Naive B cell (primary cell): Measurements from ENCODE around the gene GLO1. TPM values are rescaled to one million over a fixed set of nuclear protein-coding genes. Genes with fewer than 3 reads are reported as not detected.
"Not testable (repeated sequence)": the region's sequence is repeated elsewhere in the genome, so short reads cannot be mapped to it uniquely, and the experiment has no call there.

Experiments
- ATAC-seq, 2 donors: fragments of 150-1000 bp; cut with Tn5 transposase; 2 replicates each; pipeline ENCODE4 v1.10.0; 2021; ENCODE audit warnings: low read depth in 2 of 2, mild to moderate bottlenecking in 2 of 2, moderate library complexity in 2 of 2
- DNase-seq: peaks from one replicate; pipeline ENCODE4 v3.0.0; 2022
- H3K27ac Mint-ChIP-seq, 6 donors: one replicate each; pipeline ENCODE4 v1.8.0; 2020 to 2022; ENCODE audit warnings: mild to moderate bottlenecking in 6 of 6, mixed read lengths in 6 of 6, moderate library complexity in 5 of 6, inconsistent platforms in 2 of 6
- H3K27me3 Mint-ChIP-seq, 3 donors: one replicate each; pipeline ENCODE4 v1.8.0; 2021 to 2022; ENCODE audit warnings: mixed read lengths in 3 of 3, mild to moderate bottlenecking in 1 of 3
- H3K36me3 Mint-ChIP-seq, 2 donors: one replicate each; pipeline ENCODE4 v1.8.0; 2020 to 2022; ENCODE audit warnings: mixed read lengths in 2 of 2, inconsistent platforms in 1 of 2, mild to moderate bottlenecking in 1 of 2
- H3K4me1 Mint-ChIP-seq, 3 donors: one replicate each; pipeline ENCODE4 v1.8.0; 2020 to 2022; ENCODE audit warnings: mixed read lengths in 3 of 3, inconsistent platforms in 1 of 3, mild to moderate bottlenecking in 1 of 3, moderate library complexity in 1 of 3
- H3K4me3 Mint-ChIP-seq, 8 donors: one replicate each; pipeline ENCODE4 v1.8.0; 2020 to 2022; ENCODE audit warnings: mild to moderate bottlenecking in 8 of 8, mixed read lengths in 8 of 8, moderate library complexity in 8 of 8, inconsistent platforms in 2 of 8
- H3K9me3 Mint-ChIP-seq, 7 donors: one replicate each; pipeline ENCODE4 v1.8.0; 2020 to 2022; ENCODE audit warnings: mixed read lengths in 7 of 7, mild to moderate bottlenecking in 5 of 7, inconsistent platforms in 2 of 7, moderate library complexity in 1 of 7
- polyA plus RNA-seq, 6 donors: library from polyadenylated mRNA; unstranded; fragments of 300-500 nt; fragmentation: Illumina TruSeq; gene quantifications; one replicate each; pipeline ENCODE4 v1.2.3, GENCODE V29; 2021; ENCODE audit warnings: low read depth in 6 of 6

The GLO1 gene
- polyA plus RNA-seq, 6 donors from 2014 or later: 177 to 363 (median 237) TPM

DNA sequence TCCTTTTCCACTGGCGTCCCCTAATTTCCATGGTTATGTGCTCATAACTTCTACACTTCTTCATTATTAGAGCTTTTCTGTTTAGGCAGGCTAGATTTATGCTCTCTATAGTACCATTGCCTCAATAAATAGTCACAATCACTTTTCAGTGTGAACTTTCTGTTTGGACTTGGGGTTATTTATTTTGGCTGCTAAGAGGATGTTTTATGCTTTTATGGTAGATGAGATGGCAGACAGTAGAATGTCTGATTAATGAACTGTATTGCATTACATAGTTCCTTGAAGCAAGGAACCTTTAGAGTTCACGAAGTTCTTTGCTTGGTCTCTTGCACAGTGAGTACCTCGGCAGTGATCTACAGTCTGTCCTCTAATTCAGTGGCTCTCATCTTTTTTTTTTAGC is 19.1 kb upstream of the GLO1 start:
- ATAC-seq: no peak
- no peak overlapping the region for H3K4me3 Mint-ChIP-seq
- peaks cover 29 to 48% (median 30%) of the 10 kb centered on the region in 3 donors for H3K27me3 Mint-ChIP-seq
- H3K27ac Mint-ChIP-seq: peak overlapping the region in 1 of 6 donors; percentile 29
- DNase-seq: no peak
- no peaks in the 10 kb centered on the region for H3K4me1 Mint-ChIP-seq
- peaks cover 4 to 21% (median 10%) of the 10 kb centered on the region in 7 donors for H3K9me3 Mint-ChIP-seq
- peaks cover 6 to 10% of the 10 kb centered on the region in 2 donors for H3K36me3 Mint-ChIP-seq

DNA sequence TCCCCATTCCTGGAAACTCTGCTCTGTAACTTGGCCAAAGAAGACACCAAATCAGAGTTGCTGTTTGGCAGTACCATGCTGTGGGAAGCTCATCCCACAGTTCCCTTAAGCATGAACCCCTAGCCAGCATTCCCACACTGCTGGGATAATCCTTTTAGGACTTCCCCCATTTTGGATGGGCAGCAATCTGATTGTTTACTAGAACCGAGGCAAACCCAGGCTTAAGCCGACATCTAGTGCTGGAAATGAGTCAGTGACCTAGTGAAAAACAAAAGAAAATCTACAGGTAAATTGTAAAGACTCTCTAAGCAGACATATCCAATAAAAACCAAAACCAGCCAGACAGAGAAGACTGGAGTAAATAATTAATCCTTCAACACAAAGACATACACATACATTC is 17.4 kb upstream of the GLO1 start:
- peaks cover 4 to 21% (median 11%) of the 10 kb centered on the region in 7 donors for H3K9me3 Mint-ChIP-seq
- peaks cover 6 to 10% of the 10 kb centered on the region in 2 donors for H3K36me3 Mint-ChIP-seq
- ATAC-seq (no peak), DNase-seq (no peak)
- no peak overlapping the region for H3K27ac Mint-ChIP-seq
- peaks cover 37 to 53% (median 41%) of the 10 kb centered on the region in 3 donors for H3K27me3 Mint-ChIP-seq
- H3K4me1 Mint-ChIP-seq: peaks cover 0 to 4% (median 0%) of the 10 kb centered on the region in 3 donors
- no peak overlapping the region for H3K4me3 Mint-ChIP-seq

DNA sequence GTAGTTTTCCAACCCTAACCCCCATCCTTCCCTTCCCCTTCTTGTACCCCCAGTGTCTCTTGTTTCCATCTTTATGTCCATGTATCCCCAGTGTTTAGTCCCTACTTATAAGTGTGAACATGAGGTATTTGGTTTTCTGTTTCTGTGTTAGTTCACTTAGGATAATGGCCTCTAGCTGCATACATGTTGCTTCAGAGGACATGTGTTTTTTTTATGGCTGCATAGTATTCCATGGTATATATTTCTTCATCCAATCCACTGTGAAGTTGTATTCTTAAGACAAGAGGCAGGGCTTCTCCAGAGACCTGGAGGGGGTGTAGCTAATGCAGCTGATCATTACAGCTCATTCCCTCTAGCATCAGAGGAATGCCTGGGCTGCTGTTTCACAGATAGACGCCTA is 16.4 kb upstream of the GLO1 start:
- H3K27me3 Mint-ChIP-seq: peaks cover 41 to 57% (median 46%) of the 10 kb centered on the region in 3 donors

DNA sequence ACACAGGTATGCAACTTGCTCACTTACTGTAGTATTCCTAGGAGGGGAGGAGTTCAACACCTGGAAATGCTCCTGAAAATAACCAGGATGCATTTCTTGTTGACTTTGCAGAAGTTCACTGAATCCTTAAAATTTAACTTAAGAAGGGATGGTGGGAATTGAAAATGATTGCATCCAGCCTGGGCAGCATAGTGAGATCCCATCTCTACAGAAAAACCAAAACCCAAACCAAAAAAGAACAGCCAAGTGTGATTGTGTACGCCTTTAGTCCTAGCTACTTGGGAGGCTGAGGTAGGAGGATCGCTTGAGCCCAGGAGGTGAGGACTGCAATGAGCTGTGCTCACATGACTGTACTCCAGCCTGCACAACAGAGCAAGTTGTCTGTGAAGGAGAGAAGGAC is 13.9 kb upstream of the GLO1 start:
- Mint-ChIP-seq H3K4me1 (peaks cover 6 to 18% (median 15%) of the 10 kb centered on the region in 3 donors), H3K36me3 (peaks cover 6 to 10% of the 10 kb centered on the region in 2 donors), H3K27me3 (peaks cover 54 to 68% (median 59%) of the 10 kb centered on the region in 3 donors), H3K9me3 (peaks cover 4 to 20% (median 11%) of the 10 kb centered on the region in 7 donors), H3K27ac (no peak overlapping the region), H3K4me3 (peak overlapping the region in 1 of 8 donors; percentile 65)
- ATAC-seq (no peak), DNase-seq (no peak)

More for the DNA sequence above, 16.4 kb upstream of the GLO1 start:
- H3K9me3 Mint-ChIP-seq: peaks cover 4 to 21% (median 11%) of the 10 kb centered on the region in 7 donors
- peaks cover 6 to 10% of the 10 kb centered on the region in 2 donors for H3K36me3 Mint-ChIP-seq
- H3K27ac Mint-ChIP-seq: no peak overlapping the region
- no peak overlapping the region for H3K4me3 Mint-ChIP-seq
- ATAC-seq (no peak), DNase-seq (no peak)
- H3K4me1 Mint-ChIP-seq: peaks cover 2 to 9% (median 6%) of the 10 kb centered on the region in 3 donors

DNA sequence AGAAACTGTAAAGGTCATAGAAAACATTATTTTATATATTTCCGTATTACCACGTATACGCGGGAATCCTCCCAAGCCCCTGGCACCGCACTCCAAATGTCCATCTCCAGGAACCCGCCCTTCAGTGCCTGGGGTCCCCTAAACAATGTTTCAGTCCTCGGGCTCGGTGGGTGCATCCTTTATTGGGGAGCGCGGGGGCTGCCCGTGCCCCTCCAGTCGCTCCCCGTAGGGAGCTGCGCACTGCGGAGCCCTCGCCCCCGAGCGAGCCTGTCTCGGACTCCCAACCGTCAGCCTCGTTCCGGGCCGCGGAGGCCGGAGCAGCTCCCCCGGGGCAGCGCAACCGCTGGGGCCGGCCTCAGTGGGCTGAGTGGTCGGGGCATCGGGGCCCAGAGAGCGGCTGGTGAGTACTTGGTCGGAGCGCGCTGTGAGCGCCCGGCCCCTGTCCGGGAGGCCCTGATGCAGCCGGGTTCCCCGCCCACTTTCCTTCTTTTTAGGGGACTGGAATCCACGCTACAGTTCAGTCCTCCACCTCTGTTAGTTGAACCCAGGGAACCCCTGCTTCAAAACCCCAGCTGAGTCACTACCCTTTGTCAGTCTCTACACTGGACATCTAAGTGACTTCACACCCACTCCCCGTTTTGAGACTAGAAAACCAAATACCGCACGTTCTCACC is 12.2 kb upstream of the GLO1 start, which contains the start of gene DNAH8:
Gene DNAH8 (plus strand): TSS at position 296 of the 674 bp plus-strand sequence. CDS start 7,499 bp downstream, outside the sequence.
- ATAC-seq: peak; percentile 51 to 65
- peaks cover 45 to 59% (median 50%) of the 10 kb centered on the region in 3 donors for H3K27me3 Mint-ChIP-seq
- H3K4me3 Mint-ChIP-seq: peak within 1 kb of the TSS; percentile 68 to 92 (median 83)
- H3K9me3 Mint-ChIP-seq: peaks cover 0 to 9% (median 4%) of the 10 kb centered on the region in 7 donors
- no peak within 1 kb of the TSS for H3K27ac Mint-ChIP-seq
- H3K36me3 Mint-ChIP-seq: peaks cover 0 to 2% of the 10 kb centered on the region in 2 donors
- peaks cover 6 to 18% (median 15%) of the 10 kb centered on the region in 3 donors for H3K4me1 Mint-ChIP-seq
- DNase-seq: no peak

DNA sequence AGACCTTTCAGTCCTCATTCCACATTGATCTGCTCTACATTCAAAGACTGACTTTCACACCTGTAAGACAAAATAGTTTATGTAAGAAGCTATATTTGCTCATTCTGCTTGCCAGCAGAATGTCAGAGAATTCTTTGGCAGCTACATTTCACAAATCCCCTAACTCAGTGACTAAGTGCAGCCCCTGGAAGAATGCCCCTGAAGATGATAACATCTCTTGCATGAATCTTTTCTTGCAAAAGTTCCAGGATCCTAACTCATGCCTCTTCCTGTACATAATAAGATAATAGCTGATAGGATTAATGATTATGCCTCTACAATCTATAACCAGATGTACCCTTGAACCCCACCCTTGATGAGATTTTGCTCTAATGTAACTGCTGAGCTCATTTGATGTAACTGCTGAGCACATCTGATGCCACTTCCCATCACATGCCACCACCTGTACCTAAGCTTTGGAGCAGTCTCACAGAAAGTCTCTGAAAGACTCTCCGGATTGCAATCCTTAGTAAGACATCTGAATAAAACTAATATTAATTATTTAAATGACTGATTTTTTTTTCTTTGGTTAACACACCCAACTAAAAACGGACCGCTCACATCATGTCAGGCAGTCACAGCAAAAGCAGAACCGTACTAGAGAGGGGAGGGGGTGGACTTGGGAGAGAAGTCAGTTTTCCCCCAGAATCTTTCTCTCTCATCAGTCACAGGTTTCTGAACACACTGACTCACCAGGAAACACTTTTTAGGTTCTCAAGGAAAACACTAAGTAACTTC is 11.5 kb upstream of the GLO1 start:
- no peak for DNase-seq
- Mint-ChIP-seq H3K27ac (no peak overlapping the region), H3K4me1 (peaks cover 6 to 18% (median 15%) of the 10 kb centered on the region in 3 donors), H3K27me3 (peaks cover 43 to 61% (median 53%) of the 10 kb centered on the region in 3 donors), H3K36me3 (peaks cover 0 to 7% of the 10 kb centered on the region in 2 donors), H3K4me3 (peak overlapping the region; percentile 68 to 92 (median 83)), H3K9me3 (peaks cover 0 to 6% (median 3%) of the 10 kb centered on the region in 7 donors)
- ATAC-seq: peak; percentile 78 to 79

DNA sequence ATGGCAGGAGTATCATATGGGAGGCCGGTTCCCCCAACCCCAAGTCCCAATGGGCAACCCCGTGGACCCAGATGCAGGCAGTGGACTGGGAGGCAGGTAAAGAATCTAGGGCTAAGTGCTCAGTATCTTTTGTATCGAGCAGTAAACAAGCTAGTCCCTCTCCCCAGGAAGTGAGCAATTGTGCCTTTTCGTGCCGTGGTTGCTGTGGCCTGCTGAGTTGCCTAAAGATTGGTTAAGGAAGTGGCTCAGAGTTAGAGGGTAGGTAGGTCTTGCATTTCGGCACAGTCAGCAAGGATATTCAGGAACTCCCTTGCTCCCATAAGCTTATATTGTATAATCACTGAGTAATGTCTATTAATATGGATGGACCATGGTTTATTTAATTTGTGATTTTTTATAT is 10.9 kb upstream of the GLO1 start:
- no peak overlapping the region for H3K27ac Mint-ChIP-seq
- peaks cover 0 to 6% (median 0%) of the 10 kb centered on the region in 7 donors for H3K9me3 Mint-ChIP-seq
- H3K4me1 Mint-ChIP-seq: peaks cover 6 to 18% (median 15%) of the 10 kb centered on the region in 3 donors
- peak; percentile 33 to 40 for ATAC-seq
- peak overlapping the region in 3 of 8 donors; percentile 50 to 82 (median 53) for H3K4me3 Mint-ChIP-seq
- peaks cover 44 to 59% (median 50%) of the 10 kb centered on the region in 3 donors for H3K27me3 Mint-ChIP-seq
- DNase-seq: no peak
- peaks cover 0 to 7% of the 10 kb centered on the region in 2 donors for H3K36me3 Mint-ChIP-seq

DNA sequence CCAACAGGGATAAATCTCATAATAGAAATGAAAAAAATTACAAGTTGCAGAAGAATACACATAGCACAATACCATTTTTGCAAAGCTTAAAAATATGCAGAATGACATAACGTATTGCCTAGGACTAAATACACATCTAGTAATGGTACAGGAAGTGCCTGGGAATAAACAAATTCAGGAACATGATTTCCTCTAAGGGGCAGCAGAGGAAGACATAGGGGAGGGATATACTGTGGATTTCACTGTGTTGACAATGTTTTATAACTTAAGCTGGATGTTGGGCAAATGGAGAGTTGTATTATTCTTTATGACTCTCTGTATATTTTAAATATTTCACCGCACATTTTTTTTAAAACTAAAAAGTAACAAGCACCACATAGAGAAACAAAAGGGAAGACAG is 5.6 kb upstream of the GLO1 start:
- H3K4me1 Mint-ChIP-seq: peaks cover 0 to 2% (median 1%) of the 10 kb centered on the region in 3 donors
- DNase-seq: no peak
- H3K27ac Mint-ChIP-seq: peak overlapping the region in 1 of 6 donors; percentile 51
- peaks cover 0 to 7% of the 10 kb centered on the region in 2 donors for H3K36me3 Mint-ChIP-seq
- no peak overlapping the region for H3K4me3 Mint-ChIP-seq
- ATAC-seq: no peak
- peaks cover 28 to 50% (median 48%) of the 10 kb centered on the region in 3 donors for H3K27me3 Mint-ChIP-seq
- H3K9me3 Mint-ChIP-seq: peaks cover 0 to 6% (median 0%) of the 10 kb centered on the region in 7 donors

DNA sequence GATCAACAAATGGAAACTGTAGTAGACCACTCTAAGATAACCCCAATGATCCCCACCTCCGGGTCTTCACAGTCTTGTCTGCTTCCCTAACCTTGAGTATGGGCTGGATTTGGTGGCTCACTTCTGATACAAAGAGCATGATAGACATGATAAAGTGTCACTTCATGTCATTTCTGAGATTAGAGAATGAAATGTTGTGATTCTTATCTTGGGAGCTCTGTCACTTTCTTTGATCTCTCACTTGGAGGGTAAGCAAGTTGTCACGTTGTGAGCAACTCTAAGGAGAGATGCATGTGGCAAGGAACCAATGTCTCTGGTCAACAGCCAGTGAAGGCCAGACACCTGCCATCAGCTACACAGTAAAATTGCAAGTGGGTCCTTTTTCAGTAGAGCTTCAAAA is 3.0 kb upstream of the GLO1 start:
- Mint-ChIP-seq H3K4me3 (peak overlapping the region in 1 of 8 donors; percentile 3), H3K36me3 (peaks cover 0 to 8% of the 10 kb centered on the region in 2 donors), H3K27ac (no peak overlapping the region), H3K27me3 (peaks cover 15 to 38% (median 37%) of the 10 kb centered on the region in 3 donors), H3K9me3 (peaks cover 0 to 9% (median 5%) of the 10 kb centered on the region in 7 donors), H3K4me1 (peaks cover 7 to 20% (median 17%) of the 10 kb centered on the region in 3 donors)
- ATAC-seq (no peak), DNase-seq (no peak)

DNA sequence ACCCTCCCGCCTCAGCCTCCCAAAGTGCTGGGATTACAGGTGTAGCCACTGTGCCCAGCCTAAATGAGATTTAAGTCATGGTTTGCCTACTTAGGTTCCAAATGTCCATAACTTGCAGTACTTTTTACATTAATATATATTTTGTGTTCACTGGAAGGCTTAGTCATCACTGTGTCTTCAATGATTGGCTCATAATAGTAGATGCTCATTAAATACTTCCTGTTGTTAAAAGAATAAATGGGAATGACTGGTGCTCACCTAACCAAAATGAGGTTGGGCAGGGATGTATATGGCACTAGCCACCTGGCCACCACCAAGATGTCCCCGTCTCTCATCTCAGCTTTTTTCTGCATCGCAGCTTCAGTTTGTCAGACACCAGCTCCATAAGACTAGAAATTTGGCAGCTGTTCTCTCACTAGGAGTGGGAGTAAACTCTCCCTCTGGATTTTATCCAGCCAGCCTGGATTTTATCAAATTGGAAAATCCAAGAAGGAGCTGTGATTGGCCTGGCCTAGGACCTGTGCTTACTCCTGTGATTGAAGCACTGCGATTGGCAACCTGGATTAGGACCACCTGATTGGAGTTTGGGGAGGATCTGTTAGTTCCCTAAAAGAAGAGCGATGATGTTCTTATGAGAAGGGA is 1.1 kb upstream of the GLO1 start:
- H3K4me3 Mint-ChIP-seq: peak overlapping the region in 1 of 8 donors; percentile 64
- no peak overlapping the region for H3K27ac Mint-ChIP-seq
- H3K4me1 Mint-ChIP-seq: peaks cover 8 to 27% (median 22%) of the 10 kb centered on the region in 3 donors
- no peak for DNase-seq
- peaks cover 8 to 26% (median 17%) of the 10 kb centered on the region in 7 donors for H3K9me3 Mint-ChIP-seq
- H3K27me3 Mint-ChIP-seq: peaks cover 9 to 29% (median 23%) of the 10 kb centered on the region in 3 donors
- H3K36me3 Mint-ChIP-seq: peaks cover 12 to 19% of the 10 kb centered on the region in 2 donors
- no peak for ATAC-seq

DNA sequence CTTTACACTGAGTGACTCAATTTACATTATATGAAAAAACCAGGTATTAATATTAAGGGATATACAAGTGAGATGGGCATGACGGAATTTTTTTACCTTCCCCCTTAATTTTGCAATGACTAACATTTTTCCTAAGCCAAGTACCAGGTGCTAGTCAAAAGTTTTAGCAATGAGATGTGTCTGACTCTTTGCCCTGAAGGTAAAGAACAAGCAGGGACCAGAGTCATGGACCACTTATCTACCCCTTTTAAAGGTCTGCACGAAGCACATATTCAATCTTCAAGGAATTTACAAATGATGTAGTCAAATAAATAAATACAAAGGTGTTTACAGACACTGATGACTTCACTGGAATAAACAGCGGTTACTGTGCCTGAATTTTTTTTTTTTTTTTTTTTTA is 1.4 kb downstream of the GLO1 start:
- Mint-ChIP-seq H3K36me3 (peaks cover 17 to 25% of the 10 kb centered on the region in 2 donors), H3K27ac (peak overlapping the region in 2 of 6 donors; percentile 90 to 94), H3K27me3 (peaks cover 0 to 6% (median 5%) of the 10 kb centered on the region in 3 donors), H3K4me1 (peaks cover 19 to 42% (median 35%) of the 10 kb centered on the region in 3 donors), H3K9me3 (peaks cover 8 to 31% (median 20%) of the 10 kb centered on the region in 7 donors), H3K4me3 (peak overlapping the region; percentile 6 to 97 (median 94))
- ATAC-seq: no peak
- DNase-seq: no peak

DNA sequence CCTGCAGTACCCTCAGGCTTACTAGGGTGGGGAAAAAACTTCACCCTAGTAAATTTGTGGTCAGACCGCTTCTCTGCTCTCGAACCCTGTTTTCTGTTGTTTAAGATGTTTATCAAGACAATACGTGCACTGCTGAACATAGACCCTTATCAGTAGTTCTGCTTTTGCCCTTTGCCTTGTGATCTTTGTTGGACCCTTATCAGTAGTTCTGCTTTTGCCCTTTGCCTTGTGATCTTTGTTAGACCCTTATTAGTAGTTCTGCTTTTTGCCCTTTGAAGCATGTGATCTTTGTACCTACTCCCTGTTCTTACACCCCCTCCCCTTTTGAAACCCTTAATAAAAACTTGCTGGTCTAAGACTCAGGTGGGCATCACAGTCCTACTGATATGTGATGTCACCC is 3.2 kb downstream of the GLO1 start:
- H3K27me3 Mint-ChIP-seq, ATAC-seq, DNase-seq: not testable (repeated sequence)
- Mint-ChIP-seq H3K27ac (peak overlapping the region in 3 of 6 donors; percentile 43 to 91 (median 74)), H3K4me1 (peaks cover 28 to 49% (median 46%) of the 10 kb centered on the region in 3 donors), H3K36me3 (peaks cover 17 to 25% of the 10 kb centered on the region in 2 donors), H3K9me3 (peaks cover 8 to 31% (median 20%) of the 10 kb centered on the region in 7 donors), H3K4me3 (peak overlapping the region in 3 of 8 donors; percentile 7 to 31 (median 26))
